Right atrium auricular region (tissue), 2 donors: Measurements from ENCODE around the gene SHC2. TPM values are rescaled to one million over a fixed set of nuclear protein-coding genes. Genes with fewer than 3 reads are reported as not detected.

Experiments used
- DNase-seq: peaks from one replicate; pipeline ENCODE4 v3.0.0-alpha.2; 2019; ENCODE audit warnings: low spot score
- H3K27ac ChIP-seq, 2 donors: fragments of 200-600 bp; sonication (generic); 1 replicate in 1 of 2; 2 replicates in 1 of 2; pipeline ENCODE4 v1.5.1; 2016 to 2019
- H3K27me3 ChIP-seq, 2 donors: fragments of 200-600 bp; sonication (generic); one replicate each; pipeline versions ENCODE4 v1.5.1 to v1.6.0; 2017 to 2019
- H3K36me3 ChIP-seq: fragments of 200-600 bp; sonication (generic); one replicate; pipeline ENCODE4 v1.5.1; 2016
- H3K4me1 ChIP-seq, 2 donors: fragments of 200-600 bp; sonication (generic); one replicate each; pipeline versions ENCODE4 v1.5.1 to v1.6.0; 2017 to 2019
- H3K4me3 ChIP-seq, 2 donors: fragments of 200-600 bp; sonication (generic); 1 replicate in 1 of 2; 2 replicates in 1 of 2; pipeline ENCODE4 v1.5.1; 2017 to 2019; ENCODE audit warnings: mild to moderate bottlenecking in 1 of 2, moderate library complexity in 1 of 2
- H3K9me3 ChIP-seq, 2 donors: fragments of 200-600 bp; sonication (generic); one replicate each; pipeline ENCODE4 v1.5.1; 2019
- total RNA-seq, 2 donors: library from RNA; depleted of rRNA; stranded (reverse); fragments of >200 nt; gene quantifications; one replicate each; pipeline ENCODE4 v1.1.0, GENCODE V29; 2016
- TF ChIP-seq, protein P1 (sequence below), 2 donors: fragments of 200-600 bp; sonication (generic); IDR thresholded peaks; one replicate each; pipeline ENCODE4 v1.5.1; 2019; ENCODE audit warnings: antibody characterized with exemption in 2 of 2

Gene SHC2
- total RNA-seq, 2 donors from 2014 or later: 9.6 to 26.8 TPM

DNA sequence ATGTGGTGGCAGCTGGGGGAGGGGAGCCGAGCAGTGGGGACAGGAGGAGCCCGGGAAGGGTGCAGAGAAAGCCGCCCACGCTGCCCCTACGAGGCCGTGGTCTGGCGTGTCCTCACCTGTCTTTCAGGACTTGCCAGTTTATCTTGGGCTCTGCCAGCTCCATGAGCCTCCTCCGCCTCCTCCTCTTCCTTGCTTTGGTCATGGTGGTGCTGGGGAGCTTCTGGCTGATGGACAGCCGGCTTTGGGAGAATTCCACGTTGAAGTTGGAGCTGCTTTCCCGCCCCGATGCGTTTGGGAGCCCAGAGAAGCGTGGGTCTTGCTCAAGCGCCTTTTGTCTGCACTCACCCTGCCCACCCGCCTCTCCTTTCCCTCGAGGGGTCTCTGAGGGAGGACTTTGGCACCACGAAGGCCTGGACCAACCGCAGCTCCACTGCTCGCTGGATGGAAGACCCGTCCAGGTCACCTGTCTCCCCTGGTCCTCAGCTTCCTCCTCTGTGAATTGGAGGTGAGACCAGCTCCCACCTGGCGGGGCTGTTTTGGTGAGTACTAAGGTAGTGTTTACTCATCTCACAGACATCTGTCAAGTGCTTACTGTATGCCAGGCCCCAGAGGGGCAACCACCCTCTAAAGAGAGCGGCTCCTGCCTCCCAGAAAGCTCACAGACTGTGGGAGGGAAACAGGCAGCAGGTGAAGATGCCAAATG, 86.5 kb downstream of the SHC2 start:
- Histone ChIP-seq H3K4me3 (no peak overlapping the region), H3K27me3 (no peaks in the 10 kb centered on the region), H3K4me1 (peaks cover 0 to 7% of the 10 kb centered on the region in 2 donors), H3K36me3 (no peaks in the 10 kb centered on the region), H3K9me3 (no peaks in the 10 kb centered on the region), H3K27ac (no peak overlapping the region)
- TF ChIP-seq, protein P1, sequence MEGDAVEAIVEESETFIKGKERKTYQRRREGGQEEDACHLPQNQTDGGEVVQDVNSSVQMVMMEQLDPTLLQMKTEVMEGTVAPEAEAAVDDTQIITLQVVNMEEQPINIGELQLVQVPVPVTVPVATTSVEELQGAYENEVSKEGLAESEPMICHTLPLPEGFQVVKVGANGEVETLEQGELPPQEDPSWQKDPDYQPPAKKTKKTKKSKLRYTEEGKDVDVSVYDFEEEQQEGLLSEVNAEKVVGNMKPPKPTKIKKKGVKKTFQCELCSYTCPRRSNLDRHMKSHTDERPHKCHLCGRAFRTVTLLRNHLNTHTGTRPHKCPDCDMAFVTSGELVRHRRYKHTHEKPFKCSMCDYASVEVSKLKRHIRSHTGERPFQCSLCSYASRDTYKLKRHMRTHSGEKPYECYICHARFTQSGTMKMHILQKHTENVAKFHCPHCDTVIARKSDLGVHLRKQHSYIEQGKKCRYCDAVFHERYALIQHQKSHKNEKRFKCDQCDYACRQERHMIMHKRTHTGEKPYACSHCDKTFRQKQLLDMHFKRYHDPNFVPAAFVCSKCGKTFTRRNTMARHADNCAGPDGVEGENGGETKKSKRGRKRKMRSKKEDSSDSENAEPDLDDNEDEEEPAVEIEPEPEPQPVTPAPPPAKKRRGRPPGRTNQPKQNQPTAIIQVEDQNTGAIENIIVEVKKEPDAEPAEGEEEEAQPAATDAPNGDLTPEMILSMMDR (IDR thresholded peaks at IDR 0.05): no peak
- no peak for DNase-seq

DNA sequence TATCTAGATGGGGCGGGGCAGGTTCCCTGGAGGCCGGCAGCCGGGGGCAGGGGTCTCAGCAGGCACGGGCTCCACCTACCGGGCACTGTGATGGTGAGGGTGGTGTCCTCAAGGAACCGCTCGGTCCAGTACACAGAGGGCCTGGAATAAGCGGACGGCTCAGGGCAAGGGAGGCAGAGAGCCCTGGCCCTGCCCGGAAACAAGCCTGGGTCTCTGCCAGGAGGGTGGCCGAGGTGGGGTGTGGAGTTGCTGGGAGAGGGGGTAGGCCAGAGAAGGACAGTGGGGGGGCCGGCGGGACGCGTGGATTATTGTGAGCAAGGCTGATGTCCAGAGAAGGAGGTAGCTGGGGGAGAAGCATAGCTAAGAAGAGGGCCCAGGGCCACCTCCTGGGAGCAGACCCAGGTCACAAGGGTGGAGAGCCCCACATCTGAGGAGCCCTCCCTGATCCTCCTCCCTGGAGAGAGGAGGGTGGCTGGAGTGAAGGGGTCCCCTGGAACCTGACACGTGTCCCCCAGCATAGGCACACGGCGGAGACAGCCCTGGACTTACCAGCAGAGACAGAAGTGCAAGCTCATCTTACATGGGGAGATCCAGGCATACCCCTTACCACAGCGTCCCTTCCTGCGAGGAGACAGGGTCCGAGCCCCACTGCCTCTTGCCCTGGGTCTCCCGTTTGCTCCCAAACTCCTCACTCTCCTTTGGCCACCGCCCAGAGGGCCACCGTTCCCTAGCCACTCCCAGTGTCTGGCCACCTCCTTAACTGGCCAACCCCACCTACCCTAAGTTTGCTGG, 87.2 kb downstream of the SHC2 start:
- TF ChIP-seq, protein P1 (IDR thresholded peaks at IDR 0.05): no peak
- no peak for DNase-seq

DNA sequence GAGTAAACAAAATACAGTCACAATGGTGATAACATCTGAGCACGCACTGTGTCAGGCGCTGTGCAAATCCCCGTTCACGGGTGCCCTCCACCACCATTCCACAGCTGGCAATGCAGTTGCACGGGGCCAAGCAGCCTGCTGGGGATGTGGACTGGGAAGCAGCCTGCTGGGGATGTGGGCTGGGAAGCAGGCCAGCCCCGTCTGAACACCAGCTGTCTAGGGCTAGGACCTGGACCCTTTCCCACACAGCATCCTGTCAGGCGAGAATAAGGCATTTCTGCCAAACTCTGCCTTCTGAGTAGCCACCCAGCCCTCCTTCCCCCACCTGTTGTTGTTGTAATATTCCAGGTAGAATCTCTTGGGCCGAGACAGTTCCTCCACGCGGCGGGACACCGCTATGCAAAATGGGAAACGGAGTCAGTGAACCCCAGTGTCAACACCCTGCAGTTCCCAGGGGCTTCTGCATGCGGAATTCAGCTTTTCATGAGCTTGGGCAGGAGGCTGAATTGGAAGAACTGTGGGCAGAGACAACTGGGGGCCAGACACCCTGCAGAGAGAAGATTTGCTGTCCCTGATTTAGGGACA, 88.4 kb downstream of the SHC2 start:
- Histone ChIP-seq H3K36me3 (no peaks in the 10 kb centered on the region), H3K4me1 (peaks cover 0 to 7% of the 10 kb centered on the region in 2 donors), H3K27ac (no peak overlapping the region), H3K9me3 (no peaks in the 10 kb centered on the region), H3K27me3 (no peaks in the 10 kb centered on the region), H3K4me3 (no peak overlapping the region)
- TF ChIP-seq, protein P1 (IDR thresholded peaks at IDR 0.05): no peak
- no peak for DNase-seq

More for the DNA sequence above, 87.2 kb downstream of the SHC2 start:
- no peaks in the 10 kb centered on the region for H3K36me3 ChIP-seq
- H3K4me1 ChIP-seq: peaks cover 0 to 7% of the 10 kb centered on the region in 2 donors
- no peak overlapping the region for H3K4me3 ChIP-seq
- H3K9me3 ChIP-seq: no peaks in the 10 kb centered on the region
- no peak overlapping the region for H3K27ac ChIP-seq
- H3K27me3 ChIP-seq: no peaks in the 10 kb centered on the region

DNA sequence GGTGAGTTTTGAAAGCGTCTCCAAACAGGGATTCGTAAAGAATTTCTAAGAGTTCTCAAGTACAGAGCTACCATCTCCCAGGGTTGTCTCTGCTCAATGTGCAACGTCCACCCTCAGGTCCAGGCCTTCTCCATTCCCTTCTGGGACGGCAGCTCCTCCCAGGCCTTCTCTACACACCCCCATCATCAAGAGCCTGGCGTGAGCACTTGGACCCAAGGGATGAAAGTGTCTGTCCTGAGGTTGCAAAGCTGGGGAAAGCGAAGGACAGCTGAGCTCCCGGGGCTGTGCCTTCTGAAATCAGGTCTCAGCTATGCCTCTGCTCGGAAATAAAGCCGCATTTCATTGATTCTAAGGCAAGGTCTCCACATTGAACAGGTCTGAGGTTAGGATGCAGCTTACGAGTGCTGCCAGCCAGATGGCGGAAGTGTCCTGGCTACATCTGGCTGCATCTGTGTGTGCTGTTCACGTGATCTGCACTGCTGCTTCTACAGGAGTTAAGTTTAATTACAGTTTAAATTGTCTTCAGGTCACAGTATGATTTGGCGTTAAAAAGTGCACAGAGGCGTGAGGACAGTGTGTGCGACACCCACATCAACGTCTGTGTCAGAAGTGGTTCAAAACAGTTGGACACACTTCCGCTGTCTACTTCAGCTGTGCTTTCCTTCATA, 89.2 kb downstream of the SHC2 start:
- no peaks in the 10 kb centered on the region for H3K36me3 ChIP-seq
- no peaks in the 10 kb centered on the region for H3K27me3 ChIP-seq
- H3K27ac ChIP-seq: no peak overlapping the region
- no peak overlapping the region for H3K4me3 ChIP-seq
- H3K9me3 ChIP-seq: no peaks in the 10 kb centered on the region
- peaks cover 0 to 7% of the 10 kb centered on the region in 2 donors for H3K4me1 ChIP-seq
- TF ChIP-seq, protein P1 (IDR thresholded peaks at IDR 0.05): no peak
- DNase-seq: no peak

DNA sequence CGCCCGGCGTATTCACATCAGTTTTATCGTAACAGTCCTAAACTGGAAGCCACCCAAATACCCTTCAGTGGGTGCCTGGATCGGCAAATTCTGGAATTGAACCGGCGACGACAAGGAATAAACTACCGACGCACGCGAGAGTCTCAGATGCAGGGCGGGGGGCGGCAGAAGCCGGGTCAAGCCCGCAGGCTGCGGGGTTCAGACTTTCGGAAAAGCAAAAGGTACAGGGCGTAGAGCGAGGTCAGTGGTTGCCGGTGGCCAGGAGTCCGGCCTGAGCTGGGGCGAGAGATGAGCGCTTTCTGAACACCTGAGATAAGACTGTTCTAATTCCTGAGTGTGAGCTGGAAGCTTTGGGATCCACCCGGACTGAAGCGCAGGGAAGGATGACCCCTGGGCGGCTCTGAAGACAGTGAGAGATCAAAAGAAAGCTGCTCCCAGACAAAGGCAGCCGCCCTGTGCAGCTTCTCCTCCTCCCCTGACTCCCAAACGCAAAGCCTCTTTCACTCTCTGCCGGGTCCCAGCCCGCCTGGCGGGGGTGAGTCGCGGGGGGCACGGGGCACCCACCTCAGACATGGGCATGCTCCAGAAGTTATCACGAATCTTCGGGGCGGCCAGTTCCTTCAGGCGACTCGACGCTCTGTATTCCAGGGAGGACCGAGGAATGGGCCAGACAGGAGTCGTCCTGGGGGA, 90.0 kb downstream of the SHC2 start:
- TF ChIP-seq, protein P1 (IDR thresholded peaks at IDR 0.05): no peak
- DNase-seq: no peak
- no peak overlapping the region for H3K27ac ChIP-seq
- no peak overlapping the region for H3K4me3 ChIP-seq
- H3K4me1 ChIP-seq: peaks cover 0 to 7% of the 10 kb centered on the region in 2 donors
- no peaks in the 10 kb centered on the region for H3K9me3 ChIP-seq
- H3K27me3 ChIP-seq: no peaks in the 10 kb centered on the region
- H3K36me3 ChIP-seq: no peaks in the 10 kb centered on the region
